Esophagus muscularis mucosa (tissue), 4 donors: ENCODE data around the gene NR2F1. TPM values are rescaled to one million over a fixed set of nuclear protein-coding genes. Genes with fewer than 3 reads are reported as not detected.
A peak's percentile ranks its signal among the peaks of the same experiment; 100 is the strongest.

Source experiments
- DNase-seq: peaks from one replicate; pipeline ENCODE4 v3.0.0-alpha.2; 2017; ENCODE audit errors: extremely low spot score
- H3K27ac ChIP-seq, 4 donors: fragments of 200-600 bp; sonication (generic); replicated peaks in 1 of 4; 1 replicate in 3 of 4; 2 replicates in 1 of 4; pipeline ENCODE4 v1.5.1; 2016 to 2019; ENCODE audit warnings: mild to moderate bottlenecking in 1 of 4
- H3K27me3 ChIP-seq, 4 donors: fragments of 200-600 bp; sonication (generic); one replicate each; pipeline versions ENCODE4 v1.5.1 to v1.6.0; 2016 to 2019
- H3K36me3 ChIP-seq, 4 donors: fragments of 200-600 bp; sonication (generic); one replicate each; pipeline ENCODE4 v1.5.1; 2016 to 2019
- H3K4me1 ChIP-seq, 4 donors: fragments of 200-600 bp; sonication (generic); one replicate each; pipeline ENCODE4 v1.5.1; 2016 to 2019
- H3K4me3 ChIP-seq, 4 donors: fragments of 200-600 bp; sonication (generic); 1 replicate in 2 of 4; 2 replicates in 2 of 4; pipeline ENCODE4 v1.5.1; 2016 to 2019; ENCODE audit warnings: mild to moderate bottlenecking in 4 of 4, moderate library complexity in 1 of 4
- H3K9me3 ChIP-seq, 4 donors: fragments of 200-600 bp; sonication (generic); 1 replicate in 3 of 4; 2 replicates in 1 of 4; pipeline ENCODE4 v1.5.1; 2016 to 2019
- CTCF ChIP-seq, 3 experiments: fragments of 200-600 bp in 2 of 3; fragments of 450-650 bp in 1 of 3; sonication (generic) in 2 of 3; IDR thresholded peaks; one replicate each; pipeline ENCODE4 v1.5.1; 2017 to 2019; ENCODE audit warnings: antibody characterized with exemption in 3 of 3, mild to moderate bottlenecking in 2 of 3, moderate library complexity in 1 of 3
- EP300 ChIP-seq: sonication (generic); formaldehyde crosslinking; IDR thresholded peaks from one replicate; pipeline ENCODE4 v1.6.1; 2017; ENCODE audit warnings: antibody characterized with exemption
- POLR2A ChIP-seq: fragments of 450-650 bp; IDR thresholded peaks from one replicate; pipeline ENCODE4 v1.6.1; 2017; ENCODE audit warnings: antibody characterized with exemption, moderate library complexity, mild to moderate bottlenecking, low read depth
- POLR2AphosphoS5 ChIP-seq, 2 donors: sonication (generic); formaldehyde crosslinking; IDR thresholded peaks; one replicate each; pipeline ENCODE4 v1.6.1; 2017; ENCODE audit warnings: antibody characterized with exemption in 2 of 2
- WGBS: methylation state at CpG from one replicate; pipeline ENCODE4 v1.1.5; 2018; 5-methylcytosine and 5-hydroxymethylcytosine counted together
- intact Hi-C: fragments of 100-400 bp; cut with DNase I; formaldehyde crosslinking; loops from one replicate; pipeline ENCODE4 v1.15.1; 2023
- total RNA-seq, 4 donors: library from RNA; depleted of rRNA; stranded (reverse); fragments of >200 nt; gene quantifications; one replicate each; pipeline versions ENCODE4 v1.1.0 to v1.2.1, GENCODE V29; 2016

Gene NR2F1
- total RNA-seq, 4 donors from 2014 or later, result 17.4 to 43.8 (median 40.6) TPM

DNA sequence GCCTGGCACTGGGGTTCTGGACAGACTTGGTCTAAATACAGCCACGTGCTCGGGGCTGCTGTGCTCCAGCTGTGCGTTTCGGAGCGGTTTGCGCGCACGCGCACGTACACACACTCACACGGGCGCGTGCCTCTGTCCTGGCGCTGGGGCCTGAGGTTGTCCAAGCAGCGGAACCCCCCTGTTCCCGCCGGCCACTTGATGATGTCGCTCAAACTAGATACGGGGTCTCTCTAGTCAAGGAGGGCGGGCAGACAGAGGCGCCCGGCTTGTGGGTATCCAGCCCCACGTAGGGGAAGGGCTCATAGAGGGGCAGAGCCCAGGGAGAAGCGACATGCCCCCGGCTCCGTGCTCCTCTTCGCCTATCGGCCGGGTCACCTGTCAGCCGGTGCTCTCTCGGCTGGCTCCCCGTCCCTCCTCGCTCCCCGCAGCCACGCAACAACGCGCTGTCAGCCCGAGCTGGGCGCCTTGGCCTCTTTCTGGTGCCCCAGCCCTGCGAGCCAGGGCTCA is 10.9 kb upstream of the NR2F1 start:
- H3K4me1 ChIP-seq, result peaks cover 14 to 77% (median 48%) of the 10 kb centered on the region in 4 donors
- peaks cover 0 to 31% (median 2%) of the 10 kb centered on the region in 4 donors for H3K27me3 ChIP-seq
- peak overlapping the region in 3 of 4 donors; percentile 90 to 95 (median 92) for H3K27ac ChIP-seq
- intact Hi-C loops, result no loop called here
- TF ChIP-seq POLR2A (no peak), POLR2AphosphoS5 (IDR thresholded peaks at IDR 0.05) (peak in 1 of 2 donors; percentile 16), EP300 (no peak), CTCF (IDR thresholded peaks at IDR 0.05) (no peak)
- H3K9me3 ChIP-seq, result no peaks in the 10 kb centered on the region
- 60% methylated on average over 22 of the region's 40 CpGs for WGBS
- H3K36me3 ChIP-seq, result peaks cover 0 to 4% (median 0%) of the 10 kb centered on the region in 4 donors
- H3K4me3 ChIP-seq, result peak overlapping the region; percentile 33 to 50 (median 40)
- DNase-seq, result no peak

DNA sequence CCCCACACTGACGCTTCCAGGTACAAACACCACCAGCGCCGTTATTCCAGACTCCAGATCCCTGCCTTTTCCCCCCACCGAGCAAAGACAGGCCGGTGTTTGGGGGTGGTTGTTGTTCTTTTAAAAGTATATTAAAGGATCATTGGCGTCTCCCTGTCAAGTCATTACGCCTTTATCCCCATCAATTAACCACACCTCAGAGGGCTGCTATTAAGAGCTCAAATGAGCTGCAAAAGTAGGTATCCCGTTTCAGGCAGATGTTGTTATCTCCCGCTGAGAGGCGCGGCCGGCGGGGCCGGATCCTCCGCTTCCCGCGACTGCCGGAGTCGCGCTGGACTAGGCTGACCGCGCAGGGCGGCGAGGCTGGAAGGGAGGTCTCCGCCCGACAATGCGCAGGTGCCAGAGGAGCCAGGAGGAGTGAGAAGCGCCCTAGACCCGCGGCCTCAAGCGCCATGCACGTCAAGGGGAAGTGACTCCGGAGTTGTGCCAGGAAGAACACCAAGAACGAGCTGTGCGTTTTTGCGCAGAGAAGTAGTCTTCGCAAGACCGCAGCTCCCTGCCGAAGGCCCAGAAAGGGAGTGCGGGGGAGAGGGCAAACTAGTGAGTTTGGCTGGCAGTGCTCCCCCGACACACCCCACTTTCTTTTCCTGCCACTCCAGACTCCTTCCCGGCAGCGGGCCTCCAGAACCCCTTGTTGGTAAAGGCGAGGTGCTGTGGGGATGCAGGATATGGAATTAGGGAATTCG is 10.2 kb upstream of the NR2F1 start:
- TF ChIP-seq POLR2AphosphoS5 (IDR thresholded peaks at IDR 0.05) (no peak), POLR2A (no peak), CTCF (IDR thresholded peaks at IDR 0.05) (no peak), EP300 (no peak)
- peak overlapping the region; percentile 33 to 50 (median 40) for H3K4me3 ChIP-seq
- no peak for DNase-seq
- H3K9me3 ChIP-seq, result no peaks in the 10 kb centered on the region
- H3K27me3 ChIP-seq, result peaks cover 0 to 31% (median 2%) of the 10 kb centered on the region in 4 donors
- 36% methylated on average over 39 of the region's 45 CpGs for WGBS
- peaks cover 14 to 77% (median 50%) of the 10 kb centered on the region in 4 donors for H3K4me1 ChIP-seq
- H3K36me3 ChIP-seq, result peaks cover 0 to 4% (median 0%) of the 10 kb centered on the region in 4 donors
- H3K27ac ChIP-seq, result peak overlapping the region; percentile 45 to 95 (median 91)
- intact Hi-C loops, result no loop called here

- Histone ChIP-seq H3K4me3 (peak overlapping the region; percentile 33 to 50 (median 40)), H3K36me3 (peaks cover 0 to 4% (median 0%) of the 10 kb centered on the region in 4 donors), H3K27me3 (peaks cover 0 to 35% (median 2%) of the 10 kb centered on the region in 4 donors), H3K9me3 (no peaks in the 10 kb centered on the region), H3K4me1 (peaks cover 14 to 83% (median 58%) of the 10 kb centered on the region in 4 donors), H3K27ac (peak overlapping the region; percentile 45 to 95 (median 91))
- intact Hi-C loops, result no loop called here
- TF ChIP-seq POLR2A, result no peak
- WGBS, result 76% methylated on average over 29 of the region's 32 CpGs
- DNase-seq, result no peak
Measured at GRCh38 chr5:93573354-93574351, 9.4 kb upstream of the NR2F1 start.

DNA sequence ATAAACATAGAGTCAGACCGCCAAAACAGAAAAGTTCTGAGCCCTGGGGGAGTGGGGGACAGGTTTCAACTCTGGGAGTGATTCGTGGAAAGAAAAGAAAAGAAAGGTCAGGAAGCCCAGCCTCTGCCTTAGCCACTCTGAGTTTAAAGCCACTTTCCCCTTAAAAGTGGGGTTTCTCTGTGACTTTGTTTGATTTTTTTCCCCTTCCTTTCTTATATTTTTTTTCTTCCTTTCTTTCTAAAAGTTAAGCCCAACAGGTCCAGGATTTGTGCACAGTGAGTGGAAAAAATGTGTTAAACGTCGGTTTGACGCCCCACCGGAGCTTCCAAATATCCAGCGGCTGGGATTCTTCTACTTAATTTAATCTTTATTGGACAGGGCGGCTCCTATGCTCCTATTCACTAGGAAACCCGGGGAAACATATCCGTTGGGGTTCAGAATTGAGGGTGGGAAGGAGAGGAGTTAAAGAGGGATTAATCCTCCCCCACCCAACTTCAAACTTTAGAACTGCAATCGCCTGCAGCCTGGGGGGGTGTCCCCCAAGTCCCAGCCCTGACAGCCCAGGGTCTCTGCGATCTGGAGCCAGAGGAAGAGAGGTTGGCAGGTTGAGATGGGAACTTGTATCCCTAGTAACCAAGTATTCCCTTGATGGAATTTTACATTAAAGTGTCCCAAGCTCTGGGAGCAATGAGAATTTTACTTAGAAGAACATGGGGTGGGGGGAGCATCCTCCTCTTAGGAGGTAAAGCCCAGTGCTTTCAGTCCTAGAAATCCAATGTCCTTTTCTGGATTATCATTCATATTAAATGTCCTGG is 8.3 kb upstream of the NR2F1 start:
- H3K4me1 ChIP-seq, result peaks cover 24 to 86% (median 68%) of the 10 kb centered on the region in 4 donors
- intact Hi-C loops, result no loop called here
- no peaks in the 10 kb centered on the region for H3K9me3 ChIP-seq
- peaks cover 0 to 4% (median 0%) of the 10 kb centered on the region in 4 donors for H3K36me3 ChIP-seq
- TF ChIP-seq EP300, result no peak
- no peak for TF ChIP-seq POLR2AphosphoS5 (IDR thresholded peaks at IDR 0.05)
- TF ChIP-seq POLR2A, result no peak
- TF ChIP-seq CTCF (IDR thresholded peaks at IDR 0.05), result no peak
- peaks cover 0 to 43% (median 2%) of the 10 kb centered on the region in 4 donors for H3K27me3 ChIP-seq
- peak overlapping the region; percentile 45 to 95 (median 91) for H3K27ac ChIP-seq
- 27% methylated on average over 12 of the region's 12 CpGs for WGBS
- H3K4me3 ChIP-seq, result peak overlapping the region; percentile 4 to 22 (median 14)
- DNase-seq, result no peak
